ENCODE measurements around the gene ZBTB17.

Gene ZBTB17

GRCh38 chr1:15937146-15937545 lies 38.8 kb downstream of the ZBTB17 start:
- TF ChIP-seq CTCF (IDR thresholded peaks at IDR 0.05; ENCODE audit: low read depth, low read length) = no peak
- in situ Hi-C loops (cut with HindIII; ENCODE audit: low sequenced_read_pairs) = no loop called here
- no peak overlapping the region for H3K4me3 ChIP-seq (ENCODE audit: low read depth, low read length)

GRCh38 chr1:15936025-15936424 lies 39.9 kb downstream of the ZBTB17 start:
- in situ Hi-C loops (cut with HindIII; ENCODE audit: low sequenced_read_pairs) = no loop called here
- H3K4me3 ChIP-seq (ENCODE audit: low read depth, low read length) = no peak overlapping the region
- DNase-seq (ENCODE audit: low read depth, low spot score) = no peak
- no peak for TF ChIP-seq CTCF (IDR thresholded peaks at IDR 0.05; ENCODE audit: low read depth, low read length)

More at GRCh38 chr1:15937146-15937545, 38.8 kb downstream of the ZBTB17 start:
- no peak for DNase-seq (ENCODE audit: low read depth, low spot score)

- no peak for DNase-seq (ENCODE audit: low read depth, low spot score)
- H3K4me3 ChIP-seq (ENCODE audit: low read depth, low read length) = no peak overlapping the region
- TF ChIP-seq CTCF (IDR thresholded peaks at IDR 0.05; ENCODE audit: low read depth, low read length) = no peak
- in situ Hi-C loops (cut with HindIII; ENCODE audit: low sequenced_read_pairs) = no loop called here
Measured at GRCh38 chr1:15935056-15935950, 40.6 kb downstream of the ZBTB17 start.

GRCh38 chr1:15934211-15935055 lies 41.5 kb downstream of the ZBTB17 start:
- DNase-seq (ENCODE audit: low read depth, low spot score) = no peak
- in situ Hi-C loops (cut with HindIII; ENCODE audit: low sequenced_read_pairs) = no loop called here
- no peak overlapping the region for H3K4me3 ChIP-seq (ENCODE audit: low read depth, low read length)
- TF ChIP-seq CTCF (IDR thresholded peaks at IDR 0.05; ENCODE audit: low read depth, low read length) = no peak

- in situ Hi-C loops (cut with HindIII; ENCODE audit: low sequenced_read_pairs) = no loop called here
- H3K4me3 ChIP-seq (ENCODE audit: low read depth, low read length) = no peak overlapping the region
- no peak for TF ChIP-seq CTCF (IDR thresholded peaks at IDR 0.05; ENCODE audit: low read depth, low read length)
- DNase-seq (ENCODE audit: low read depth, low spot score) = no peak
Measured at GRCh38 chr1:15933684-15934083, 42.2 kb downstream of the ZBTB17 start.

GRCh38 chr1:15932612-15933011 lies 43.3 kb downstream of the ZBTB17 start:
- TF ChIP-seq CTCF (IDR thresholded peaks at IDR 0.05; ENCODE audit: low read depth, low read length) = no peak
- H3K4me3 ChIP-seq (ENCODE audit: low read depth, low read length) = no peak overlapping the region
- DNase-seq (ENCODE audit: low read depth, low spot score) = no peak
- in situ Hi-C loops (cut with HindIII; ENCODE audit: low sequenced_read_pairs) = no loop called here
